RWPE2 (cell line): ENCODE measurements around the gene GPATCH8.

Source experiments
- ATAC-seq: fragments of 200-7000 bp; cut with Tn5 transposase; 3 replicates; pipeline ENCODE4 v1.9.1; 2021; ENCODE audit warnings: low read depth
- DNase-seq: peaks from one replicate; pipeline ENCODE4 v3.0.0-alpha.2; 2020; ENCODE audit warnings: low spot score
- H3K27ac ChIP-seq: fragments of 450-650 bp; 2 replicates; pipeline ENCODE4 v1.5.1; 2017; ENCODE audit warnings: mild to moderate bottlenecking; ENCODE audit not compliant: poor library complexity, severe bottlenecking
- H3K27me3 ChIP-seq: fragments of 250-450 bp; sonication (Bioruptor Pico); 2 replicates; pipeline ENCODE4 v1.5.1; 2021; ENCODE audit warnings: mild to moderate bottlenecking, moderate library complexity; ENCODE audit not compliant: insufficient read depth, poor library complexity, severe bottlenecking
- H3K36me3 ChIP-seq: fragments of 250-450 bp; sonication (Bioruptor Pico); 2 replicates; pipeline ENCODE4 v1.5.1; 2020; ENCODE audit warnings: low read depth, mild to moderate bottlenecking, moderate library complexity
- H3K4me1 ChIP-seq: fragments of 250-450 bp; sonication (Bioruptor Pico); 2 replicates; pipeline ENCODE4 v1.5.1; 2021; ENCODE audit warnings: mild to moderate bottlenecking, moderate library complexity; ENCODE audit not compliant: insufficient read depth, poor library complexity, severe bottlenecking
- H3K4me3 ChIP-seq: fragments of 250-450 bp; sonication (Bioruptor Pico); 2 replicates; pipeline ENCODE4 v1.5.1; 2021; ENCODE audit warnings: mild to moderate bottlenecking, moderate library complexity; ENCODE audit not compliant: severe bottlenecking
- H3K9me3 ChIP-seq: fragments of 250-450 bp; sonication (Bioruptor Pico); 2 replicates; pipeline ENCODE4 v1.5.1; 2021; ENCODE audit warnings: mild to moderate bottlenecking, moderate library complexity; ENCODE audit not compliant: severe bottlenecking
- CTCF ChIP-seq: fragments of 450-650 bp; IDR thresholded peaks from one replicate; pipeline ENCODE4 v1.5.1; 2017; ENCODE audit warnings: mild to moderate bottlenecking, moderate library complexity; ENCODE audit not compliant: poor library complexity, severe bottlenecking

Gene GPATCH8

GRCh38 chr17:44439168-44439567 lies 64.0 kb downstream of the GPATCH8 start:
- no peak for DNase-seq
- Histone ChIP-seq H3K27ac (no peak overlapping the region), H3K9me3 (no peaks in the 10 kb centered on the region), H3K27me3 (no peaks in the 10 kb centered on the region), H3K4me1 (peaks cover under 1% of the 10 kb centered on the region), H3K36me3 (peaks cover 27% of the 10 kb centered on the region), H3K4me3 (no peak overlapping the region)
- ATAC-seq: no peak
- no peak for TF ChIP-seq CTCF

- Histone ChIP-seq H3K4me1 (no peaks in the 10 kb centered on the region), H3K9me3 (no peaks in the 10 kb centered on the region), H3K4me3 (no peak overlapping the region), H3K36me3 (peaks cover 32% of the 10 kb centered on the region), H3K27me3 (no peaks in the 10 kb centered on the region), H3K27ac (no peak overlapping the region)
- ATAC-seq: no peak
- no peak for TF ChIP-seq CTCF
- DNase-seq: no peak
These were observed 64.6 kb downstream of the GPATCH8 start for GRCh38 chr17:44438636-44439035.

GRCh38 chr17:44436336-44436735 lies 66.9 kb downstream of the GPATCH8 start:
- no peak for ATAC-seq
- no peak overlapping the region for H3K27ac ChIP-seq
- no peak overlapping the region for H3K4me3 ChIP-seq
- TF ChIP-seq CTCF: no peak
- H3K36me3 ChIP-seq: peaks cover 54% of the 10 kb centered on the region
- no peaks in the 10 kb centered on the region for H3K27me3 ChIP-seq
- no peaks in the 10 kb centered on the region for H3K4me1 ChIP-seq
- no peak for DNase-seq
- no peaks in the 10 kb centered on the region for H3K9me3 ChIP-seq

GRCh38 chr17:44432254-44433157 lies 70.7 kb downstream of the GPATCH8 start:
- no peak overlapping the region for H3K27ac ChIP-seq
- peaks cover 70% of the 10 kb centered on the region for H3K36me3 ChIP-seq
- H3K27me3 ChIP-seq: no peaks in the 10 kb centered on the region
- ATAC-seq: no peak
- H3K4me1 ChIP-seq: no peaks in the 10 kb centered on the region
- H3K4me3 ChIP-seq: no peak overlapping the region
- TF ChIP-seq CTCF: no peak
- no peaks in the 10 kb centered on the region for H3K9me3 ChIP-seq
- DNase-seq: no peak
